GM19324 (cell line): ENCODE data around the gene MSX1.

Experiments used
- ATAC-seq: cut with Tn5 transposase; IDR thresholded peaks from one replicate; pipeline ENCODE4 v1.9.1; 2021; ENCODE audit warnings: mild to moderate bottlenecking, moderate library complexity; ENCODE audit not compliant: unreplicated experiment, low FRiP score

The MSX1 gene

GRCh38 chr4:4856071-4857000, 3.1 kb upstream of the MSX1 start:
- ATAC-seq, result no peak

- ATAC-seq, result no peak
These were observed 2.3 kb upstream of the MSX1 start for GRCh38 chr4:4857001-4857808.

GRCh38 chr4:4857809-4858508, 1.5 kb upstream of the MSX1 start:
- ATAC-seq, result no peak

- no peak for ATAC-seq
These were observed 739 bp upstream of the MSX1 start for GRCh38 chr4:4858527-4859324.

- peak; percentile 35 for ATAC-seq
These were observed 534 bp downstream of the MSX1 start for GRCh38 chr4:4859799-4860599.

GRCh38 chr4:4860600-4861389, 1.3 kb downstream of the MSX1 start:
- ATAC-seq, result no peak

- ATAC-seq, result no peak
These were observed 2.0 kb downstream of the MSX1 start for GRCh38 chr4:4861390-4862018.

- no peak for ATAC-seq
These were observed 2.6 kb downstream of the MSX1 start for GRCh38 chr4:4862071-4862551.

GRCh38 chr4:4862665-4863482, 3.4 kb downstream of the MSX1 start:
- ATAC-seq, result no peak

- no peak for ATAC-seq
These were observed 5.0 kb downstream of the MSX1 start for GRCh38 chr4:4864443-4864939.

GRCh38 chr4:4864940-4865704, 5.7 kb downstream of the MSX1 start:
- ATAC-seq, result no peak

- ATAC-seq, result no peak
These were observed 6.2 kb downstream of the MSX1 start for GRCh38 chr4:4865705-4866123.

- no peak for ATAC-seq
These were observed 6.8 kb downstream of the MSX1 start for GRCh38 chr4:4866124-4866865.

- ATAC-seq, result no peak
These were observed 7.5 kb downstream of the MSX1 start for GRCh38 chr4:4866866-4867374.

GRCh38 chr4:4867375-4868039, 8.0 kb downstream of the MSX1 start:
- no peak for ATAC-seq
